ENCODE measurements around the gene SH2B2.
"Not testable (repeated sequence)": the region's sequence is repeated elsewhere in the genome, so short reads cannot be mapped to it uniquely, and the experiment has no call there.

Gene SH2B2

GRCh38 chr7:102285540-102286236, 980 bp upstream of the SH2B2 start:
- DNase-seq (ENCODE audit: low read depth, low spot score), result no peak

- DNase-seq (ENCODE audit: low read depth, low spot score), result no peak
Measured at GRCh38 chr7:102287111-102287980, 678 bp downstream of the SH2B2 start.

GRCh38 chr7:102287981-102288278, 1.3 kb downstream of the SH2B2 start:
- DNase-seq (ENCODE audit: low read depth, low spot score), result no peak

- DNase-seq (ENCODE audit: low read depth, low spot score), result no peak
Measured at GRCh38 chr7:102288285-102288930, 1.7 kb downstream of the SH2B2 start.

GRCh38 chr7:102289057-102289456, 2.4 kb downstream of the SH2B2 start:
- no peak for DNase-seq (ENCODE audit: low read depth, low spot score)

- no peak for DNase-seq (ENCODE audit: low read depth, low spot score)
Measured at GRCh38 chr7:102291056-102291915, 4.6 kb downstream of the SH2B2 start.

- DNase-seq (ENCODE audit: low read depth, low spot score), result no peak
Measured at GRCh38 chr7:102291916-102292267, 5.2 kb downstream of the SH2B2 start.

GRCh38 chr7:102292813-102293798, 6.4 kb downstream of the SH2B2 start:
- DNase-seq (ENCODE audit: low read depth, low spot score), result no peak

- DNase-seq (ENCODE audit: low read depth, low spot score), result no peak
Measured at GRCh38 chr7:102294589-102294988, 7.9 kb downstream of the SH2B2 start.

- no peak for DNase-seq (ENCODE audit: low read depth, low spot score)
Measured at GRCh38 chr7:102295346-102296178, 8.9 kb downstream of the SH2B2 start.

GRCh38 chr7:102296179-102296438, 9.4 kb downstream of the SH2B2 start:
- DNase-seq (ENCODE audit: low read depth, low spot score), result no peak

- DNase-seq (ENCODE audit: low read depth, low spot score), result no peak
Measured at GRCh38 chr7:102296514-102296913, 9.8 kb downstream of the SH2B2 start.

GRCh38 chr7:102297487-102298218, 11.0 kb downstream of the SH2B2 start:
- DNase-seq (ENCODE audit: low read depth, low spot score), result no peak

- no peak for DNase-seq (ENCODE audit: low read depth, low spot score)
Measured at GRCh38 chr7:102300643-102301221, 14.1 kb downstream of the SH2B2 start.

GRCh38 chr7:102301367-102301766, 14.7 kb downstream of the SH2B2 start:
- DNase-seq (ENCODE audit: low read depth, low spot score), result not testable (repeated sequence)

- no peak for DNase-seq (ENCODE audit: low read depth, low spot score)
Measured at GRCh38 chr7:102302025-102302424, 15.4 kb downstream of the SH2B2 start.

GRCh38 chr7:102303669-102304422, 17.2 kb downstream of the SH2B2 start:
- no peak for DNase-seq (ENCODE audit: low read depth, low spot score)

- DNase-seq (ENCODE audit: low read depth, low spot score), result no peak
Measured at GRCh38 chr7:102304668-102305067, 18.0 kb downstream of the SH2B2 start.
